GM18517 (cell line): Measurements from ENCODE around the gene OR51A7.
"Not testable (repeated sequence)": the region's sequence is repeated elsewhere in the genome, so short reads cannot be mapped to it uniquely, and the experiment has no call there.

ENCODE experiments used
- ATAC-seq: cut with Tn5 transposase; IDR thresholded peaks from one replicate; pipeline ENCODE4 v1.9.1; 2021; ENCODE audit warnings: mild to moderate bottlenecking, moderate library complexity; ENCODE audit not compliant: unreplicated experiment

The OR51A7 gene, protein sequence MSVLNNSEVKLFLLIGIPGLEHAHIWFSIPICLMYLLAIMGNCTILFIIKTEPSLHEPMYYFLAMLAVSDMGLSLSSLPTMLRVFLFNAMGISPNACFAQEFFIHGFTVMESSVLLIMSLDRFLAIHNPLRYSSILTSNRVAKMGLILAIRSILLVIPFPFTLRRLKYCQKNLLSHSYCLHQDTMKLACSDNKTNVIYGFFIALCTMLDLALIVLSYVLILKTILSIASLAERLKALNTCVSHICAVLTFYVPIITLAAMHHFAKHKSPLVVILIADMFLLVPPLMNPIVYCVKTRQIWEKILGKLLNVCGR

GRCh38 chr11:4903484-4903883, at the start of gene OR51A7:
Gene OR51A7 (plus strand): TSS chr11:4903783. CDS start chr11:4907370, 3,587 bp downstream.
- ATAC-seq, result no peak

DNA sequence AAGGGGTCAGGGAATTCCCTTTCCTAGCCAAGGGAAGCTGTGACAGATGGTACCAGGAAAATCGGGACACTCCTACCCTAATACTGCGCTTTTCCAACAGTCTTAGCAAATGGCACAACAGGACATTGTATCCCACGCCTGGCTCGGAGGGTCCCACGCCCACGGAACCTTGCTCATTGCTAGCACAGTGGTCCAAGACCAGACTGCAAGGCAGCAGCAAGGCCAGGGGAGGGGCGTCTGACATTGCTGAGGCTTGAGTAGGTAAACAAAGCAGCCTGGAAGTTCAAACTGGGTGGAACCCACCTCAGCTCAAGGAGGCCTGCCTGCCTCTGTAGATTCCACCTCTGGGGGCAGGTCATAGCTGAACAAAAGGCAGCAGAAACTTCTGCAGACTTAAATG, 49.3 kb upstream of the OR51A7 start:
- ATAC-seq, result not testable (repeated sequence)

GRCh38 chr11:4862447-4863236, 40.9 kb upstream of the OR51A7 start:
- ATAC-seq, result no peak

DNA sequence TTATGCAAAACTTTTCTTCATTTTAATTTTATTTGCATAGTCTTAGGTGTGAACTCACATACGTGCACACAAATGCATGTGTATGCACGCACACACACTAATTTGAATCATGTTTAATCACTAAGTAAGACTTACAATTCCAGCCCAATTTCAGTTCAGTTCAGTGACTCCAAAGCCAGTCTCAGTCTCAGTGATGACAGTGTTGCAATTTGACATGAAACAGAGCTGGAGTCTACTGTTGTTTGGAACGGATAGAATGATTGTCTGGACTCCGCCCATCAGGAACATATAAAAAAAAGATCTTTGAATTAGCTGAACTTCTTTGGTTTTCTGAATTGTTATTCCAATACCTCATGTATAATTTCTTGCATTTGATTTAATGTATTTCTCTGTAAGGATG, 39.7 kb upstream of the OR51A7 start:
- ATAC-seq, result no peak

- no peak for ATAC-seq
Observed at GRCh38 chr11:4865855-4866254, 37.7 kb upstream of the OR51A7 start.

GRCh38 chr11:4881188-4881587, 22.4 kb upstream of the OR51A7 start:
- ATAC-seq, result no peak

- no peak for ATAC-seq
Observed at GRCh38 chr11:4881860-4882500, 21.6 kb upstream of the OR51A7 start, which contains the start of gene OR51T1. Gene OR51T1 (plus strand): TSS chr11:4881900. CDS start chr11:4881900, 0 bp downstream.

DNA sequence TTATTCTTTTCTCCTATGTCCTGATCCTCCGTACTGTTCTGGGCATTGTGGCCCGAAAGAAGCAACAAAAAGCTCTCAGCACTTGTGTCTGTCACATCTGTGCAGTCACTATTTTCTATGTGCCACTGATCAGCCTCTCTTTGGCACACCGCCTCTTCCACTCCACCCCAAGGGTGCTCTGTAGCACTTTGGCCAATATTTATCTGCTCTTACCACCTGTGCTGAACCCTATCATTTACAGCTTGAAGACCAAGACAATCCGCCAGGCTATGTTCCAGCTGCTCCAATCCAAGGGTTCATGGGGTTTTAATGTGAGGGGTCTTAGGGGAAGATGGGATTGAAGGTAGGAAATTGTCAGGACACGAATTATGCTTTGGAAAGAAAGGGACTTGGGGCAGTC, 21.0 kb upstream of the OR51A7 start:
- no peak for ATAC-seq

- ATAC-seq, result no peak
Observed at GRCh38 chr11:4884361-4884760, 19.2 kb upstream of the OR51A7 start.

DNA sequence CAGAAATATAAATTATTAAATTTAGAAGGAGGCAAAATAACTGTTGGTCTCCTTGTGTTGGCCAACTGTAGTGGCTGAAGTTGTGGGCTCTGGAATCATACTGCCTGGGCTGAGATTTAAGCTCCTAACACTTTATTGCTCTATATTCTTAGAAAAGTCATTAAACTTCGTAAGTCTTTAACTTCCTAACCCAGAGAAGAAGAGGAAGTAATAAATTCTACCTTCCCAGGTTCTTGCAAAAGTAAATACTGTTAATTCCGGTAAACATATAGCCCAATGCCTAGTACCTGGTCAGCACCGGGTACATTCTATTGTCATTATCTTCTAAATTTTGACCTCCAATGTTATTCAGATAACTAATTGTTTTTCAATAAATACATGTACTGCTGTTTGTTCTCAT, 17.4 kb upstream of the OR51A7 start:
- no peak for ATAC-seq

DNA sequence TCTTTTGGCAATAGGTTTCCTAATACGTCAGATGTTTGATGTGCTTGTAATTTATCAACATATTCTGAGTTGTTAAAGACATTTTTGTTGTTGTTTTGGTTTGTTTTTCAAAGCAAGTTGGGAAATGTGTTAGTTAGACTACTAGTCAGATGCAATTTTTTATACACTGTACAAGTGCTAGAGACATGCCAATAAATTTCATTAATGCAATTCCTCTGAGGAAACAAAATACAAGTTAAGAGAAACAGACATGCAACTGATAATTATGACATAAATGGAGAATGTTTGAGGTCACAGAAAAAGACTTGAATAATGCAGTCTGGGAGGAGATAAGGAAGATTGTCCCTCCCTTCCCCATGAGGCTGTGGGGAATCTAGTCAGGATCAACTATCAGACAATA, 16.0 kb upstream of the OR51A7 start:
- ATAC-seq, result no peak

DNA sequence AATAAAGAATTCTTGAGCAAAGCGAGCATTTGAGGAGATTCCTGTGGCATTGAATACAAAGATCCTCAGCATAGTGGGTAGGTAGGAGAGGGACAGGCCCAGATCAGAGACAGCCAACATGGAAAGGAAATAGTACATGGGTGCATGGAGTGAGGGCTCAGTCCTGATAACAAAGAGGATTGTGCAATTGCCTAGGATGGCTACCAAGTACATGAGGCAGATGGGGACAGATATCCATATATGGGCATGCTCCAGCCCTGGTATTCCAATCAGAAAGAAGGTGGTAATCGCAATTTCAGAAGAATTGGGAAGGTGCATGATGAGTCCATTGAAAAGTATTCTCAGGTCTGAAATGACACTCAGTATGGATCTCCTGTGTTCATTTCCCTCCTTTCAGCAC, 13.3 kb upstream of the OR51A7 start:
- ATAC-seq, result no peak

DNA sequence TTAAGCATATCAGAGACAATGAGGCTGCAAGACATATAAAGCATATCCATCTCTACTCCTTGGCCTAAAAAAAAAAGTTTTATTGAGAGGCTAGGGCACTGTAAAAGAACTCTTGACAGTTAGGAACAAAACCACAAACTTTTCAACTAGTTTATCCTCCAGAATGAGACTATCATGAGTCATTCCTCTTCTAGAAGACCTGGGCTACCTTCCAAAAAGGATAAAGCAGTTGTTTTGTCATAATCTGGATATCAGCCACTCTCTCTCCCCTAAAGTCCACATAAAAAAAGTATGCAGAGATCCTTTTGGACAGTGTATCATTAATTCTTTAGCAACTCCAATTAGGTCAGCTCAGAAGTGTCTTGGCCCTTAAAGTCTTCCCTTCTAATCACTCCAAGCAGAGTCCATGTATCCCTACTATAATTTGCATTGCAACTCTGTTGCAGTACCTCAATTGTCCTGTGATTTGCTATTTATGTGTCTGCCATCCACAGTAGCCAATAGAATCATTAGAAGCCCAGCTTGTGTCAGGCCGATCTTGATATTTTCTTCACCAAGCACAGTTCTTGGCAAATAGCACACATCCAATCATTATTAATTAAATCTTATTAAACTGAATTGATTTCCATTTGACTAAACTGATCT, 11.5 kb upstream of the OR51A7 start:
- ATAC-seq, result no peak

DNA sequence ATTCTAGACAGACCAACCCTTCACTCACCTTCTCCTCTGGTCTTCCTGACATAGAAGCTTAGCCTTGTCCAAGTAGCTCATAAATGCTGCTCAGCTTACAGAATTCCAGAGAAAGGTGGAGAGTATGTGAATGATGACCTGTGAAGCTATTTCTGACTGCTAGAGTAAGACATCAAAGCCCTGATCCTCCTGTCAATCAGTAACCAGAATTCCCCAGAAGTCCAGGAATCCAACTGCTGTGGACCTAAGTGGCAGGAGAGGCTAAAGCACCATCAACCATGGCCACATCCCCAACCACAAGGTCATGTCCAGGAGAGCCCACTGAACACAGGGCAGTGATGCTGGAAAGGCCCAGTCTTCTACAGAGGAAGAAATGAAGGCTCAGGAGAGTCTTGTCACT, 13.0 kb downstream of the OR51A7 start:
- no peak for ATAC-seq

DNA sequence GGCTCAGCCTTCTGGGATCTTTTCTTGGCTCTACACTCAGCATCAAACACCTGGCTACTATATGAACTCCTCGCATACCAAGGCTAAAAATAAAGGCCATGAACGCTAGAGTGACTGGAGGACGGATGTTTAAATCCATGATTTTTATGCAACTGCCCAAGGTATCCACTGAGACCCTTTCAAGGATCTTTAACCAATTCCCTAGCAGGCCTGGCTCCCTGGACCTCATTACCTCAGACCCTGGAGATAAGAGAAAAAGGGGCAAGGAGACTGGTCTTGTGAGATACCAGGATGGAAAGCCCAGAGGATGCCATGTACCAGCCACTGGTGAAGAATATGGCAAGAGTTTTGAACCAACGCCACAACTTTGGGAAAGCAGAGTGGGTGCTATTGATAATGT, 15.7 kb downstream of the OR51A7 start, which contains the start of gene OR51G2:
OR51G2 (minus strand) TSS at position 101 of the 400 bp plus-strand sequence. CDS start 3,687 bp downstream, outside the sequence.
- no peak for ATAC-seq

GRCh38 chr11:4921796-4922195, 18.2 kb downstream of the OR51A7 start:
- ATAC-seq, result no peak

GRCh38 chr11:4922304-4922703, 18.7 kb downstream of the OR51A7 start:
- ATAC-seq, result no peak

DNA sequence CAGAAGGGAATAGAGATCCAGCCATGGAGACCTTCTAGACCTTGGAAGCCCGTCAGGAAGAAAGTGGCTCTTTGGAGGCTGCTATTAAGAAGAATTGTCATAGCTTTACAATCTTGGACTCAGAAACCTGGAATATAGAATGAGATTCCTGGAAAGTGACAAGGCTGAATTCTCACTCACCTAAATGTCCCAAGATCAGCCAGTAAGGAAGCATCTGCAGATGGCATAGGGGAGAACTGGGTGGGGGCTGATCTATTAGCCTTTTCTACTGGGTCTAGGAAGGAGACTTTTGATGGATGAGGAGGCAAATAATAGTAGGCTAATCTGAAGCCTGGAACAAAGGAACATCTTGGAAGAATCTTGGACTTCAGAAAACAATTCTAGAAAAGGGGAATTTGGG, 20.7 kb downstream of the OR51A7 start, which contains the start of gene OR51G1:
OR51G1 (minus strand) TSS at position 101 of the 400 bp plus-strand sequence; CDS start at position 101, 0 bp downstream.
- ATAC-seq, result no peak

DNA sequence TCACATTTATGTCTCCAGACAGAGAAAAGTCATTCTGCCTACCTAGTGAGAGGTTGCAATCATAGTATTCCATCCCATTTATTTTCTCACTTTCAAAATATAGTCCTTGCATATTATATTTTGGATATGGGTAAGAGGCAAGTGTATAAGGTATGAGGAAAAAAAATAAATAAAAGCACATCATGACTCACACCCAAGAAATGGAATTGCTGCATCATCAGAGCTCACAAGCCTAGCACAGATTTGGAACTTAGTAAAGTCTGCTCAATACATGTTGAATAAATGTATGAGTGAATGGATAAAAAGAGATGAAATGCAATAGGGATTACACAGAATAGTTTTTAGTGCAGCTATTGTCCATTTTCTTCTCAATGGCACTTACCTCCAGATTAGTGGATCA, 23.0 kb downstream of the OR51A7 start:
- ATAC-seq, result no peak

DNA sequence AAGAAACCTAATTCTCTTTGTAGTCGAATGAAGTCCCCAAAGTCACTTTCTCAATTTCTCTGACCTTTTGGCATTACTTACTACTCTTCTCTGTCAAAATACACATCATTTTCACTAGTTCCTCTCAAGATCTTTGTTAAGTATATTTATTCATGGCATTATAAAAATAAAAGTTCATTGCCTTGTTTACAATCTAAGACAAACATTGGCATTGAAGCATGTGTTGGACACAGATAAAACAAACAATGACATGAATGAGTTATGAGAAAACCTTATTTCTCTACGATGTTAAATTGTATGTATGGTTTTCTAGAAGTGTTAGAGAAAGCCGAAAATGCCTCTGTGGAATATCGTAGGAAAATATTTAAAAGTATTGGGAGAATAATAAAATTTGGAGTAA, 29.2 kb downstream of the OR51A7 start:
- no peak for ATAC-seq

DNA sequence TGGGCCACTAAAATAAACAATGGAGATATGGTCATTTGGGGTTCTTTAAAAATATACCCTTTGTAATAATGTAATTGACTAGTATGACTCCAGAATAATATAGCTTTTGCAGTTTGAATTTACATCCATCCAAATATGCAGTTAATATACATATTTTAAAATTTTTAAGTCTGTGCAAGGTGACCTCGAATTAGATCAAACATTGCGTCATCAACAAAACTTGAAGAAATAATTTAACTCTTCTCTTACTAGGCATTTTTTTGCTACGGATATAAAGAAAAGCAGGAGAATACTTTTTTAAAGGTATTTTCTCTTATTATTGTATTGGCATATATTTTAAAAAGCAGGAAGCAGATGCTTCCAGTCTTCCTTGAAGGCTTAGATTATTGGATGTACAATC, 33.2 kb downstream of the OR51A7 start:
- ATAC-seq, result no peak
